Endothelial cell of umbilical vein (primary cell): ENCODE measurements around the gene CCDC86. TPM values are rescaled to one million over a fixed set of nuclear protein-coding genes. Genes with fewer than 3 reads are reported as not detected.

ENCODE experiments used
- BruUV-seq: library from RNA; stranded (reverse); fragments of 400-500 nt; replicated peaks from 2 replicates; lab custom pipeline; 2021; lab: Mats Ljungman, UMichigan
- CTCF ChIA-PET: fragments of 300-600, 350-600 bp; sonication (Branson Sonifier 250); formaldehyde crosslinking; loops from one replicate; lab custom pipeline; 2021; ENCODE audit warnings: antibody characterized with exemption, inconsistent platforms; lab: Charles Lee
- POLR2A ChIA-PET: fragments of 300-600, 350-600 bp; sonication (Branson Sonifier 250); formaldehyde crosslinking; loops from one replicate; lab custom pipeline; 2021; ENCODE audit warnings: antibody characterized with exemption, inconsistent platforms; lab: Charles Lee
- DNase-seq: peaks from one replicate; pipeline ENCODE4 v3.0.0-alpha.2; 2011; ENCODE audit warnings: low read depth, low spot score
- FAIRE-seq: peaks from 2 replicates; lab custom pipeline; 2011; peaks lifted over from hg19 to GRCh38; lab: Jason Lieb, UNC
- H2AFZ ChIP-seq: 2 replicates; pipeline ENCODE4 v1.6.0; 2012; ENCODE audit warnings: low read depth, low read length, control low read depth, inconsistent platforms
- H3K27ac ChIP-seq: 2 replicates; pipeline ENCODE4 v1.5.1; 2011; ENCODE audit warnings: low read depth, mild to moderate bottlenecking, control low read depth, low read length, moderate library complexity; ENCODE audit not compliant: insufficient read depth
- H3K27me3 ChIP-seq, 2 experiments: 2 replicates each; pipeline versions ENCODE4 v1.6.0 to v1.6.1; 2011; ENCODE audit warnings: low read length in 2 of 2, mixed read lengths in 1 of 2; ENCODE audit not compliant: control insufficient read depth in 2 of 2, insufficient read depth in 2 of 2
- H3K36me3 ChIP-seq, 2 experiments: 2 replicates in 1 of 2; 3 replicates in 1 of 2; pipeline ENCODE4 v1.5.1; 2011; ENCODE audit warnings: low read length in 2 of 2, mild to moderate bottlenecking in 1 of 2, moderate library complexity in 1 of 2; ENCODE audit not compliant: control insufficient read depth in 2 of 2, insufficient read depth in 2 of 2; ENCODE audit errors: extremely low read depth in 1 of 2
- H3K4me1 ChIP-seq: 3 replicates; pipeline ENCODE4 v1.5.1; 2011; ENCODE audit warnings: mild to moderate bottlenecking, low read length; ENCODE audit not compliant: control insufficient read depth, insufficient read depth; ENCODE audit errors: extremely low read depth
- H3K4me2 ChIP-seq: 2 replicates; pipeline ENCODE4 v1.6.1; 2011; ENCODE audit warnings: low read length, control low read depth, mixed read lengths; ENCODE audit not compliant: insufficient read depth
- H3K4me3 ChIP-seq, 3 experiments: fragments of 200-600 bp in 1 of 3; sonication (generic), shearing (Covaris generic) in 1 of 3; replicated peaks in 1 of 3; 2 replicates each; pipeline ENCODE4 v1.5.1; 2011 to 2016; ENCODE audit warnings: control low read depth in 3 of 3, low read length in 3 of 3, mild to moderate bottlenecking in 2 of 3, inconsistent platforms in 1 of 3, low read depth in 1 of 3, moderate library complexity in 1 of 3; ENCODE audit not compliant: insufficient read depth in 1 of 3
- H3K79me2 ChIP-seq: 2 replicates; pipeline ENCODE4 v1.6.0; 2012; ENCODE audit warnings: low read length, inconsistent platforms; ENCODE audit not compliant: control insufficient read depth, insufficient read depth
- H3K9ac ChIP-seq: replicated peaks from 2 replicates; pipeline ENCODE3; 2011; ENCODE audit warnings: low read length, control low read depth; ENCODE audit not compliant: insufficient read depth; ENCODE audit errors: extremely low read depth
- H3K9me1 ChIP-seq: replicated peaks from 3 replicates; pipeline ENCODE4 v1.6.0; 2011; ENCODE audit warnings: mild to moderate bottlenecking, low read length; ENCODE audit not compliant: control insufficient read depth, insufficient read depth; ENCODE audit errors: extremely low read depth
- H3K9me3 ChIP-seq: replicated peaks from 2 replicates; pipeline ENCODE4 v1.5.1; 2012; ENCODE audit warnings: low read length, inconsistent platforms; ENCODE audit not compliant: control insufficient read depth, insufficient read depth
- H4K20me1 ChIP-seq: replicated peaks from 2 replicates; pipeline ENCODE3; 2011; ENCODE audit warnings: mild to moderate bottlenecking, low read length; ENCODE audit not compliant: control insufficient read depth, insufficient read depth; ENCODE audit errors: extremely low read depth
- EZH2 ChIP-seq: IDR thresholded peaks from 2 replicates; pipeline ENCODE4 v1.6.1; 2012; ENCODE audit warnings: borderline replicate concordance, low read depth, mild to moderate bottlenecking, moderate library complexity, low read length, inconsistent platforms; ENCODE audit not compliant: severe bottlenecking
- FOS ChIP-seq: IDR thresholded peaks from 2 replicates; pipeline ENCODE4 v1.6.1; 2011; ENCODE audit warnings: mild to moderate bottlenecking, low read length, moderate library complexity, borderline replicate concordance; ENCODE audit not compliant: insufficient read depth
- GATA2 ChIP-seq: IDR thresholded peaks from 2 replicates; pipeline ENCODE4 v1.7.0; 2011; ENCODE audit warnings: low read depth, mild to moderate bottlenecking, moderate library complexity, mixed read lengths, low read length; ENCODE audit not compliant: insufficient read length, insufficient read depth
- JUN ChIP-seq: IDR thresholded peaks from 2 replicates; pipeline ENCODE4 v1.6.1; 2011; ENCODE audit warnings: borderline replicate concordance, low read depth; ENCODE audit not compliant: insufficient read length, insufficient read depth
- MAX ChIP-seq: IDR thresholded peaks from 2 replicates; pipeline ENCODE4 v1.6.1; 2011; ENCODE audit not compliant: insufficient read depth, insufficient read length
- MYC ChIP-seq: IDR thresholded peaks from one replicate; pipeline ENCODE4 v1.6.1; 2011; ENCODE audit warnings: mild to moderate bottlenecking, low read depth, low read length
- POLR2A ChIP-seq: IDR thresholded peaks from 2 replicates; pipeline ENCODE4 v1.6.1; 2012; ENCODE audit warnings: low read depth, mild to moderate bottlenecking, control low read depth, low read length
- dilution Hi-C: fragments of 300-500 bp; cut with MboI; formaldehyde crosslinking; loops from one replicate; pipeline ENCODE4 v1.15.0; 2019; ENCODE audit warnings: low sequenced_read_pairs; ENCODE audit not compliant: extremely low pct_ligation_motif_present
- intact Hi-C: fragments of 100-400 bp; cut with micrococcal nuclease; formaldehyde crosslinking; loops from one replicate; pipeline ENCODE4 v1.10.0; 2022
- polyA plus RNA-seq, 4 experiments: library from polyadenylated mRNA; depleted of rRNA in 3 of 4; stranded (reverse) in 3 of 4; unstranded in 1 of 4; fragments of >200 nt; gene quantifications; 2 replicates each; pipeline versions ENCODE4 v1.2.1 to v1.2.3, GENCODE V29; 2011 to 2012; ENCODE audit warnings: missing spikeins in 1 of 4
- total RNA-seq: library from RNA; stranded (reverse); gene quantifications from 2 replicates; pipeline ENCODE4 v1.2.3, GENCODE V29; 2021

Gene CCDC86
- total and polyA plus RNA-seq, 2 donors (not counting 3 experiments of a cell fraction or from before 2014, with no cell fraction given), result 29.8 to 60.8 TPM

- DNase-seq (no peak), FAIRE-seq (no peak)
- dilution Hi-C loops, result no loop called here
- intact Hi-C loops, result no loop called here
- H2AFZ ChIP-seq, result no peak overlapping the region
- H3K9me1 ChIP-seq, result no peaks in the 10 kb centered on the region
- H3K4me2 ChIP-seq, result no peak overlapping the region
- no peaks in the 10 kb centered on the region for H3K27me3 ChIP-seq
- no peak overlapping the region for H3K9ac ChIP-seq
- CTCF ChIA-PET, result no interaction called here
- H4K20me1 ChIP-seq, result no peaks in the 10 kb centered on the region
- no peaks in the 10 kb centered on the region for H3K79me2 ChIP-seq
- no TSS peak for BruUV-seq
- no peak overlapping the region for H3K4me3 ChIP-seq
- no peak overlapping the region for H3K27ac ChIP-seq
- H3K9me3 ChIP-seq, result no peaks in the 10 kb centered on the region
- TF ChIP-seq GATA2, result no peak
- TF ChIP-seq MYC, result no peak
- no peak for TF ChIP-seq FOS
- no peak for TF ChIP-seq POLR2A
- H3K4me1 ChIP-seq, result peaks cover 12% of the 10 kb centered on the region
- no peaks in the 10 kb centered on the region for H3K36me3 ChIP-seq
- POLR2A ChIA-PET, result no interaction called here
Observed at GRCh38 chr11:60809249-60809648, 32.7 kb upstream of the CCDC86 start.

GRCh38 chr11:60809691-60810090 lies 32.2 kb upstream of the CCDC86 start:
- CTCF ChIA-PET, result no interaction called here
- BruUV-seq, result no TSS peak
- POLR2A ChIA-PET, result no interaction called here
- no peaks in the 10 kb centered on the region for H3K9me1 ChIP-seq
- TF ChIP-seq POLR2A, result no peak
- TF ChIP-seq MAX, result no peak
- TF ChIP-seq JUN, result no peak
- no peak for TF ChIP-seq EZH2
- TF ChIP-seq MYC, result no peak
- no peak for FAIRE-seq
- H3K27ac ChIP-seq, result no peak overlapping the region
- H3K79me2 ChIP-seq, result no peaks in the 10 kb centered on the region
- no peaks in the 10 kb centered on the region for H3K9me3 ChIP-seq
- no peak overlapping the region for H3K4me2 ChIP-seq
- no peak for DNase-seq
- no peak overlapping the region for H2AFZ ChIP-seq
- intact Hi-C loops (loop anchor here (1.0 kb wide), 2 partner anchors 22 to 26 kb away; no protein-coding TSS in a partner anchor), dilution Hi-C loops (no loop called here)
- no peak overlapping the region for H3K9ac ChIP-seq
- H3K27me3 ChIP-seq, result no peaks in the 10 kb centered on the region
- H3K36me3 ChIP-seq, result no peaks in the 10 kb centered on the region
- H4K20me1 ChIP-seq, result no peaks in the 10 kb centered on the region
- H3K4me3 ChIP-seq, result no peak overlapping the region
- H3K4me1 ChIP-seq, result peaks cover 12% of the 10 kb centered on the region
